ENCODE measurements around the gene GLUD1. TPM values are rescaled to one million over a fixed set of nuclear protein-coding genes. Genes with fewer than 3 reads are reported as not detected.

GLUD1 gene
- total RNA-seq, 4 donors from 2014 or later, result 155 to 214 (median 155) TPM

DNA sequence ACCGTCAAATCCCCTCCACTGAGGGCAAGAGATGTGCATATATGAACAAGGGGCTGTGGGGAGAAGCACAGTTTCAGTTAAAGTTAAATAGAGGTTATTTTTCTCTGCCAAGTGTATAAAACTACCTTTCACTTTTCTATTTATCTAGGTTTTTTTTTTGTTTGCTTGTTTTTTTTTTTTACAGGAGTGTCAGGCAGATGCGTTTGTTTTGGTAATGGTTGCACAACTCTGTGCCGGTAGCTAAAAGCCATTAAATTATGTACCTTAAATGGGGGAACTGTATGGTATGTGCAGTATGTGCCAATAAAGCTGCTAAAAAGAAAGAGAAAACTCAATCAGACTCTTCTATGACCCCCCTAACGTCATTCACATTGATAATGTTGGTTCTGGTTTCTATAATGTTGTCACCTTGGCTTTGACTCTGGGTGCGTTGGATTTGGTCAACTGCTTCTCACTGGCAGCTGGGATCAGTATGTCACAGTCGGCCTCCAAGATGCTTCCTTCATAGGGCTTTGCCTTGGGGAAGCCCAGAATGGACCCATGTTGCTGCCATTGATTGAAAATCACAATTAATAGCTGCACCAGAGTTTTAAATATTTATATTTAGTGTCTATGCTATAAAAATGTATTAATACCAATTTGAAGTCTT is 34.2 kb downstream of the GLUD1 start:
- no peak for ATAC-seq
- Histone ChIP-seq H3K4me1 (no peaks in the 10 kb centered on the region), H3K4me3 (no peak overlapping the region), H3K9me3 (no peaks in the 10 kb centered on the region), H3K36me3 (peaks cover 0 to 100% of the 10 kb centered on the region in 2 donors), H3K27ac (no peak overlapping the region), H3K27me3 (no peaks in the 10 kb centered on the region)
- WGBS, 2 donors (ENCODE audit: low coverage in 1 of 2), result 77 to 94% methylated on average over 4 to 6 of the region's 6 CpGs
- no peak for TF ChIP-seq POLR2AphosphoS5 (IDR thresholded peaks at IDR 0.05)
- no peak for TF ChIP-seq POLR2A (IDR thresholded peaks at IDR 0.05)
- TF ChIP-seq EP300 (IDR thresholded peaks at IDR 0.05), result no peak
- TF ChIP-seq, protein P1, sequence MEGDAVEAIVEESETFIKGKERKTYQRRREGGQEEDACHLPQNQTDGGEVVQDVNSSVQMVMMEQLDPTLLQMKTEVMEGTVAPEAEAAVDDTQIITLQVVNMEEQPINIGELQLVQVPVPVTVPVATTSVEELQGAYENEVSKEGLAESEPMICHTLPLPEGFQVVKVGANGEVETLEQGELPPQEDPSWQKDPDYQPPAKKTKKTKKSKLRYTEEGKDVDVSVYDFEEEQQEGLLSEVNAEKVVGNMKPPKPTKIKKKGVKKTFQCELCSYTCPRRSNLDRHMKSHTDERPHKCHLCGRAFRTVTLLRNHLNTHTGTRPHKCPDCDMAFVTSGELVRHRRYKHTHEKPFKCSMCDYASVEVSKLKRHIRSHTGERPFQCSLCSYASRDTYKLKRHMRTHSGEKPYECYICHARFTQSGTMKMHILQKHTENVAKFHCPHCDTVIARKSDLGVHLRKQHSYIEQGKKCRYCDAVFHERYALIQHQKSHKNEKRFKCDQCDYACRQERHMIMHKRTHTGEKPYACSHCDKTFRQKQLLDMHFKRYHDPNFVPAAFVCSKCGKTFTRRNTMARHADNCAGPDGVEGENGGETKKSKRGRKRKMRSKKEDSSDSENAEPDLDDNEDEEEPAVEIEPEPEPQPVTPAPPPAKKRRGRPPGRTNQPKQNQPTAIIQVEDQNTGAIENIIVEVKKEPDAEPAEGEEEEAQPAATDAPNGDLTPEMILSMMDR (IDR thresholded peaks at IDR 0.05), result no peak

DNA sequence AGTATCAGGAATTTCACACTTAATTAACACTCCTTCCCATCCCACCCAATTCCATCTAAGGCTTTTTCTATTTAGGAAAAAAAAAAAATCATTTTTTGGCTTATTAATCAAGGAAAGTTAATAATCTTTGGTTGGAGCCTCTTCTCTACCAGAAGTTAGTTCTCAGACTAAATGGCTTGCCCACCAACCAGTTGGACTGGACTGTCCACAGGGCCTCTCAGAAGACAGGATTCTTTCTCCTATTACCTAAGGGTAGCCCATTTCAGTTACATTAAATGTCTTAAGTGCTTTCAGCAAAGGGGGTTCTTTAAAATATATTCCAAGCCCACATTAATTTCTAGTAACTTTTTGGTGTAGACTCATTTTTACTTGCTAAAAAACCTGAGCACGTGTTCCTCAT is 35.2 kb downstream of the GLUD1 start:
- no peak for ATAC-seq
- Histone ChIP-seq H3K4me3 (no peak overlapping the region), H3K27ac (no peak overlapping the region), H3K4me1 (no peaks in the 10 kb centered on the region), H3K27me3 (no peaks in the 10 kb centered on the region), H3K36me3 (peaks cover 0 to 100% of the 10 kb centered on the region in 2 donors), H3K9me3 (no peaks in the 10 kb centered on the region)
- WGBS, 2 donors (ENCODE audit: low coverage in 1 of 2), result 75 to 100% methylated on average over 1 of the region's 1 CpG
- TF ChIP-seq, protein P1 (IDR thresholded peaks at IDR 0.05), result no peak
- no peak for TF ChIP-seq POLR2AphosphoS5 (IDR thresholded peaks at IDR 0.05)
- TF ChIP-seq EP300 (IDR thresholded peaks at IDR 0.05), result no peak
- no peak for TF ChIP-seq POLR2A (IDR thresholded peaks at IDR 0.05)

DNA sequence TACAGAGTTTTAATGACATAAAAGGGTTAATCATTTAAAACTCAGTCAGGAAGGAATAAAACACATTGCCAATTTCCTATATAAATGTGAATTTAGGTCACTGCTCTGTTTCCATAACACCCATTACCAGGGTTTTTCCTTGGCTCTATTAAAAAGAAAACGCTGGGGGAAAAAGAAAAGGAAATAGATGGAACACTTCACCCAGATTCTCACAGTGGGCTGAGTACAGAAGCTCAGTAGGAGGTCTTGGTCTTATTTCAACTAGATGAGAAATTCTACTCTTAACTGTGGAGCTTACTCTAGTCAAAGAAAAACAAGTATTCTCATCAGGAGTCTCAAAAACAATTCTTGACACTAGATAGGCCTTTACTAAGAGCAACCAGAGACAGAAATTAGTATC is 36.5 kb downstream of the GLUD1 start:
- TF ChIP-seq POLR2AphosphoS5 (IDR thresholded peaks at IDR 0.05) (no peak), EP300 (IDR thresholded peaks at IDR 0.05) (no peak), POLR2A (IDR thresholded peaks at IDR 0.05) (no peak)
- TF ChIP-seq, protein P1 (IDR thresholded peaks at IDR 0.05), result no peak
- H3K27ac ChIP-seq, result no peak overlapping the region
- ATAC-seq, result no peak
- no peaks in the 10 kb centered on the region for H3K9me3 ChIP-seq
- H3K4me1 ChIP-seq, result no peaks in the 10 kb centered on the region
- H3K27me3 ChIP-seq, result no peaks in the 10 kb centered on the region
- peaks cover 0 to 100% of the 10 kb centered on the region in 2 donors for H3K36me3 ChIP-seq
- H3K4me3 ChIP-seq, result no peak overlapping the region
- 20% methylated on average over 1 of the region's 1 CpG; no CpG with 5 or more reads in 1 of the 2 donors for WGBS, 2 donors (ENCODE audit: low coverage in 1 of 2)

DNA sequence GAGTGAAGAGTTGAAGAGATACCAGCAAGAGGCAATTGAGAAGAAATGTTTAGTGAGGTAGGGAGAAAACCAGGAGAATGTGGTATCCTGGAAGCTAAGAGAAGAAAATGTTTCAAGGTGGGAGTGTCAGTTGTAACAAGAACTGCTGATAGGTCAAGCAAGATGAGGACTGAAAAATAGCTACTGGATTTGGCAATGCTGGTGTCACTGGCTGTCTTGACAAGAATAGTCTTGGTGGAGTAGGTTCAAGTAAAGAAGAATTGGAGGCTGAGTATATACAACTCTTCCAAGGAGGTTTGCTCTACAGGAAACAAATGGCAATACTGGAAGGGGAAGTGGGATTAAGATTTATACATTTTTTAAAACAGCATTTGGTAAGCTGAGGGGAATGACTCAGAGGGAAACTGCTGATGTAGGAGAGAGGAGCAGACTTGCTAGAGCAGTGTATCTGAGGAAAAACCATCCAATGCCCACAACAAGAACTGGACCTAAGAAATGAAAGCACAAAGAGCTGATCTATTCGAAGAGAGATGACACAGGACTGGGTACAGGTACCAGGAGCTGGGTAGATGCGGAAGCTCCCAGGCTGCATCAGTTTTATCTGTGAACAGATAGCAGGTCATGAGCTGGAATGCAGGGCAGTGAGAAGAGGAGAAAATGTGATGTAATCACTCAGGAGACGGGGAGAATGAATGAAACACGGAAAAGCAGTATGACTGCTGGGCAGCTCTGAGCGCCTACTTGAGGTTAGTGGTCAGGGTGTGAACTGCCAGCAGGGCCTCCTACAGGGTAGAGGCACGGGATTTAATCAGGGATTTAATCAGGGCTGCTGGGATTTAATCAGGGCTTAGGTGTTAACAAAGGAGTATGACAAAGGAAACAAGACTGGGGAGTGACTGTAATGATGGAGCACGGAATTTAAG is 40.0 kb downstream of the GLUD1 start:
- Histone ChIP-seq H3K4me3 (no peak overlapping the region), H3K4me1 (no peaks in the 10 kb centered on the region), H3K27ac (peak overlapping the region in 1 of 4 donors; percentile 5), H3K36me3 (peaks cover 0 to 99% of the 10 kb centered on the region in 2 donors), H3K27me3 (no peaks in the 10 kb centered on the region), H3K9me3 (no peaks in the 10 kb centered on the region)
- ATAC-seq, result peak; percentile 62
- 66 to 76% methylated on average over 7 of the region's 7 CpGs for WGBS, 2 donors (ENCODE audit: low coverage in 1 of 2)
- TF ChIP-seq EP300 (IDR thresholded peaks at IDR 0.05) (no peak), POLR2A (IDR thresholded peaks at IDR 0.05) (no peak), POLR2AphosphoS5 (IDR thresholded peaks at IDR 0.05) (no peak)
- TF ChIP-seq, protein P1 (IDR thresholded peaks at IDR 0.05), result no peak
